ENCODE results near the gene CREB1.

GRCh38 chr2:207606399-207606798 is 76.6 kb downstream of the CREB1 start:
- TF ChIP-seq POLR2A (IDR thresholded peaks at IDR 0.05) (no peak), CTCF (IDR thresholded peaks at IDR 0.05) (no peak)
